ENCODE data around the gene HIBADH.
A peak's percentile ranks its signal among the peaks of the same experiment; 100 is the strongest.
"Not testable (repeated sequence)": the region's sequence is repeated elsewhere in the genome, so short reads cannot be mapped to it uniquely, and the experiment has no call there.

HIBADH gene

GRCh38 chr7:27678617-27679260, 16.1 kb upstream of the HIBADH start:
- DNase-seq, result no peak

GRCh38 chr7:27677912-27678612, 15.4 kb upstream of the HIBADH start:
- DNase-seq, result peak; percentile 9

GRCh38 chr7:27674126-27674525, 11.4 kb upstream of the HIBADH start:
- DNase-seq, result not testable (repeated sequence)

GRCh38 chr7:27671675-27672074, 9.0 kb upstream of the HIBADH start:
- no peak for DNase-seq

- no peak for DNase-seq
These were observed 8.0 kb upstream of the HIBADH start for GRCh38 chr7:27670676-27671075.

GRCh38 chr7:27670177-27670576, 7.5 kb upstream of the HIBADH start:
- no peak for DNase-seq

GRCh38 chr7:27665531-27665930, 2.8 kb upstream of the HIBADH start:
- DNase-seq, result no peak

GRCh38 chr7:27663989-27664331, 1.3 kb upstream of the HIBADH start:
- no peak for DNase-seq

GRCh38 chr7:27661811-27662489, 733 bp downstream of the HIBADH start:
- DNase-seq, result peak; percentile 10

GRCh38 chr7:27656724-27657123, 6.0 kb downstream of the HIBADH start:
- DNase-seq, result no peak

- no peak for DNase-seq
These were observed 7.5 kb downstream of the HIBADH start for GRCh38 chr7:27655184-27655583.

GRCh38 chr7:27652518-27652917, 10.2 kb downstream of the HIBADH start:
- no peak for DNase-seq

- DNase-seq, result no peak
These were observed 11.0 kb downstream of the HIBADH start for GRCh38 chr7:27651702-27652101.

GRCh38 chr7:27650283-27650682, 12.4 kb downstream of the HIBADH start:
- DNase-seq, result no peak

- no peak for DNase-seq
These were observed 15.2 kb downstream of the HIBADH start for GRCh38 chr7:27647489-27647888.

GRCh38 chr7:27647046-27647445, 15.6 kb downstream of the HIBADH start:
- no peak for DNase-seq

- DNase-seq, result no peak
These were observed 20.4 kb downstream of the HIBADH start for GRCh38 chr7:27642271-27642670.

GRCh38 chr7:27641581-27642230, 21.0 kb downstream of the HIBADH start:
- no peak for DNase-seq

- no peak for DNase-seq
These were observed 21.7 kb downstream of the HIBADH start for GRCh38 chr7:27640884-27641574.

GRCh38 chr7:27639851-27640250, 22.8 kb downstream of the HIBADH start:
- DNase-seq, result no peak

GRCh38 chr7:27639048-27639447, 23.6 kb downstream of the HIBADH start:
- DNase-seq, result not testable (repeated sequence)

GRCh38 chr7:27636326-27637006, 26.2 kb downstream of the HIBADH start:
- DNase-seq, result no peak

- DNase-seq, result no peak
These were observed 27.0 kb downstream of the HIBADH start for GRCh38 chr7:27635728-27636127.

All from activated CD4-positive, alpha-beta T cell treated with anti-CD3 and anti-CD28 coated beads, Interleukin-2, amount 50 U/mL, for 16 hours (primary cell).